Heart right ventricle (tissue), 16 donors: ENCODE results near the gene TTLL11. TPM values are rescaled to one million over a fixed set of nuclear protein-coding genes. Genes with fewer than 3 reads are reported as not detected.

ENCODE experiments used
- ATAC-seq, 8 donors: fragments of 200-7000 bp; cut with Tn5 transposase; one replicate each; pipeline ENCODE4 v1.9.1; 2020; ENCODE audit warnings: mild to moderate bottlenecking in 8 of 8, moderate library complexity in 8 of 8, moderate number of reproducible peaks in 1 of 8
- DNase-seq, 2 donors: peaks; one replicate each; pipeline ENCODE4 v3.0.0-alpha.2; 2020
- H3K27ac ChIP-seq, 10 donors: fragments of 200-600 bp; sonication (generic) in 2 of 10; one replicate each; pipeline versions ENCODE4 v1.5.0 to v1.8.0; 2020 to 2022; ENCODE audit warnings: mild to moderate bottlenecking in 3 of 10
- H3K27me3 ChIP-seq, 7 donors: fragments of 200-600 bp; one replicate each; pipeline ENCODE4 v1.8.0; 2021 to 2022; ENCODE audit warnings: mild to moderate bottlenecking in 2 of 7
- H3K36me3 ChIP-seq, 9 donors: fragments of 200-600 bp; sonication (generic) in 1 of 9; one replicate each; pipeline versions ENCODE4 v1.5.0 to v1.8.0; 2020 to 2022; ENCODE audit warnings: mild to moderate bottlenecking in 2 of 9
- H3K4me1 ChIP-seq, 9 donors: fragments of 200-600 bp; sonication (generic) in 1 of 9; one replicate each; pipeline versions ENCODE4 v1.5.0 to v1.8.0; 2020 to 2022; ENCODE audit warnings: mild to moderate bottlenecking in 4 of 9
- H3K4me3 ChIP-seq, 10 donors: fragments of 200-600 bp; sonication (generic) in 2 of 10; one replicate each; pipeline versions ENCODE4 v1.5.0 to v1.8.0; 2020 to 2022; ENCODE audit warnings: mild to moderate bottlenecking in 7 of 10, moderate library complexity in 2 of 10
- H3K9me3 ChIP-seq, 11 donors: fragments of 200-600 bp in 10 of 11; sonication (generic) in 2 of 11; one replicate each; pipeline versions ENCODE4 v1.5.0 to v1.8.0; 2013 to 2022; ENCODE audit warnings: mild to moderate bottlenecking in 2 of 11, control low read depth in 1 of 11, moderate library complexity in 1 of 11
- WGBS, 2 donors: extraction: QIAGEN DNeasy Blood & Tissue Kit; methylation state at CpG; one replicate each; pipeline ENCODE4 v1.1.7; 2013; ENCODE audit warnings: inconsistent platforms in 1 of 2; 5-methylcytosine and 5-hydroxymethylcytosine counted together
- intact Hi-C, 10 donors: fragments of 100-400 bp; cut with DNase I; formaldehyde crosslinking; loops; one replicate each; pipeline versions ENCODE4 v1.11.1 to v1.14.2; 2022
- polyA plus RNA-seq, 2 donors: library from polyadenylated mRNA; stranded (reverse); fragments of 200-250 nt; gene quantifications; one replicate each; pipeline ENCODE4 v1.2.3, GENCODE V29; 2013
- total RNA-seq, 10 donors: library from RNA; stranded (reverse); fragmentation: NEBNext Ultra II Directional in 3 of 10; extraction: Animal tissue kit (Norgen Biotek cat#: 25700) in 3 of 10; gene quantifications; one replicate each; pipeline versions ENCODE4 v1.2.1 to v1.2.4, GENCODE V29; 2021 to 2023
- TF ChIP-seq, protein P1 (sequence below), 9 donors: fragments of 200-600 bp; sonication (generic) in 2 of 9; IDR thresholded peaks; one replicate each; pipeline versions ENCODE4 v1.5.0 to v1.8.0; 2021 to 2022; ENCODE audit warnings: antibody characterized with exemption in 9 of 9, mild to moderate bottlenecking in 5 of 9, moderate library complexity in 1 of 9
- donor health status: Arrhythmogenic right ventricular cardiomyopathy.
- donor health status: ischemic (EF 13 %, LVEDD 7.1; RV severe dilation, severe dysfunction).
- donor health status: healthy with polysubstance abuse.
- donor health status: DM: no; HTN: yes; CAD: no.
- donor health status: DM: no; HTN: no; CAD: no.
- donor health status: ischemic (EF 25% LVEDD 6.9; RV normal size, moderate dysfunction).
- donor health status: ischemic (EF 25% LVEDD 5.7; RV mildly dilated, moderate dysfunction).
- donor health status: healthy.
- donor health status: DM: yes; HTN: yes; CAD: no.
- donor health status: Ischemic cardiomyopathy.
- donor health status: ischemic (EF 35%, LVEDD 5.7; RV mildly dilated, moderate dysfunction).
- donor health status: nonischemic (EF 11% LVEDD 7.7; RV severe dilation, severe dysfunction).
- donor health status: DM: yes; HTN: yes; CAD: no.
- donor health status: PGD.
- donor health status: ischemic (EF 29% LVEDD 5.4; RV normal size, mild dysfunction).
- donor health status: nonischemic (EF 23%, LVEDD 6.1; RV moderate dilation, normal function).

Gene TTLL11
- total and polyA plus RNA-seq, 12 donors: 2.6 to 8.7 (median 5.8) TPM

DNA sequence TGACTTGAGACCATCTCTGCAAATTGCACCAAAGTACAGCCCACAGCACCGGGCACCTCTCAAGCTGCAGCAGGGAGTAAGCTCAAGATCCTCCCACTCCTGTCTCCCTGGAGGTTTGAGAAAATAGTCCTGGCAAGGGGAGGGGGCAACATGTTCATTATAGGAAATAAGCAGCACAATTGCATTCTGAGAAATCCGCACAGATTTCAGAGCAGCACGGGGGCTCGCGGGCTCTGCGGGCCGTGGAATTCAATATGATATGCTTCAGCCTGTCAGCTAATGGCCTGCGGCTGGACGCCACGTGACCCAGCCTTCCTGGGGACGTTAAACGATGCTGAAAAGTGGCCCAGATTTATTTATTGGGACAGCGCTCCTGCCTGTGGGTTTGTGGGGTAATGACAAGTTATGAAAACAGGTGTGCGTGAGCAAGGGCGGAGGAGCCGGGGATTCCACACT is 285.3 kb downstream of the TTLL11 start:
- intact Hi-C loops: no loop called here
- no peak overlapping the region for H3K27ac ChIP-seq
- 68% methylated on average over 16 of the region's 16 CpGs for WGBS, 2 donors
- ATAC-seq: peak in 2 of 8 donors; percentile 19 to 34
- H3K4me1 ChIP-seq: no peaks in the 10 kb centered on the region
- H3K9me3 ChIP-seq: peaks cover 0 to 14% (median 2%) of the 10 kb centered on the region in 11 donors
- TF ChIP-seq, protein P1, sequence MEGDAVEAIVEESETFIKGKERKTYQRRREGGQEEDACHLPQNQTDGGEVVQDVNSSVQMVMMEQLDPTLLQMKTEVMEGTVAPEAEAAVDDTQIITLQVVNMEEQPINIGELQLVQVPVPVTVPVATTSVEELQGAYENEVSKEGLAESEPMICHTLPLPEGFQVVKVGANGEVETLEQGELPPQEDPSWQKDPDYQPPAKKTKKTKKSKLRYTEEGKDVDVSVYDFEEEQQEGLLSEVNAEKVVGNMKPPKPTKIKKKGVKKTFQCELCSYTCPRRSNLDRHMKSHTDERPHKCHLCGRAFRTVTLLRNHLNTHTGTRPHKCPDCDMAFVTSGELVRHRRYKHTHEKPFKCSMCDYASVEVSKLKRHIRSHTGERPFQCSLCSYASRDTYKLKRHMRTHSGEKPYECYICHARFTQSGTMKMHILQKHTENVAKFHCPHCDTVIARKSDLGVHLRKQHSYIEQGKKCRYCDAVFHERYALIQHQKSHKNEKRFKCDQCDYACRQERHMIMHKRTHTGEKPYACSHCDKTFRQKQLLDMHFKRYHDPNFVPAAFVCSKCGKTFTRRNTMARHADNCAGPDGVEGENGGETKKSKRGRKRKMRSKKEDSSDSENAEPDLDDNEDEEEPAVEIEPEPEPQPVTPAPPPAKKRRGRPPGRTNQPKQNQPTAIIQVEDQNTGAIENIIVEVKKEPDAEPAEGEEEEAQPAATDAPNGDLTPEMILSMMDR (IDR thresholded peaks at IDR 0.05): peak in 1 of 9 donors; percentile 20
- no peaks in the 10 kb centered on the region for H3K36me3 ChIP-seq
- DNase-seq: no peak
- H3K27me3 ChIP-seq: no peaks in the 10 kb centered on the region
- no peak overlapping the region for H3K4me3 ChIP-seq

DNA sequence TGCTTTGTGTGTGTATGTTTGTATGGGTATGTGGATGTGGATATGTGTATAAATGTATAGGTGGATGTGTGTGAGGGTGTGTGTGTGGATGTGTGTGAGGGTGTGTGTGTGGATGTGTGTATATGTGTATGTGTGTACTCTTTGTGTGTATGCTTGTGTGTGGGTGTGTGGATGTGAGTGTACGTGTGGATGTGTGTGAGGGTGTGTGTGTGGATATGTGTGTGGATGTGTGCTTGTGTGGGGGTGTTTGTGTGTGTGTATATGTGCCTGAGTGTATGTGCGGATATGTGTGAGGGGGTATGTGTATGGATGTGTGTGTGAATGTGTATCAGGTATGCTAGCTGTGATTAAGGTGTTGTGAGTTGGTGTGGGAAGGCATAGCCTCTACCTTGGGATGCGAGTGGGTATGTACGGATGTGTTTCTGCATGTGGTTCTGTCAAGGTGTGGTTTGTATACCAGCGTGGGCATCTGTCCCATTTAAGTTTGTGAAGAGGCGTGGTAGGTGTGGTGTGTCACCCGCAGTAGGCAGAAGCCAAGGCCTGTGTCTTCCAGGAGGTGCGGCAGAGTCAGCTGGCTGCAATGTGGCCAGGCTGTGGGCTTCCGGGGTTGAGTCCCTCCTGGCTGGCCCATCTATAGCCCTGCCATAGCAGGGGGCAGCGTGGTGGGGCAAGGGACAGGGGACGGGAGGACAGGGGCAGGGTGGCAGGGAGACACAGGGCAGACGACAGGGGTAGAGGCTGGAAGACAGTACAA is 285.9 kb downstream of the TTLL11 start:
- Histone ChIP-seq H3K9me3 (peaks cover 0 to 14% (median 2%) of the 10 kb centered on the region in 11 donors), H3K4me3 (no peak overlapping the region), H3K27me3 (no peaks in the 10 kb centered on the region), H3K36me3 (no peaks in the 10 kb centered on the region), H3K27ac (no peak overlapping the region), H3K4me1 (no peaks in the 10 kb centered on the region)
- intact Hi-C loops: no loop called here
- WGBS, 2 donors: 60 to 88% methylated on average over 12 of the region's 12 CpGs
- TF ChIP-seq, protein P1 (IDR thresholded peaks at IDR 0.05): no peak
- DNase-seq: no peak
- peak in 5 of 8 donors; percentile 11 to 41 (median 22) for ATAC-seq

DNA sequence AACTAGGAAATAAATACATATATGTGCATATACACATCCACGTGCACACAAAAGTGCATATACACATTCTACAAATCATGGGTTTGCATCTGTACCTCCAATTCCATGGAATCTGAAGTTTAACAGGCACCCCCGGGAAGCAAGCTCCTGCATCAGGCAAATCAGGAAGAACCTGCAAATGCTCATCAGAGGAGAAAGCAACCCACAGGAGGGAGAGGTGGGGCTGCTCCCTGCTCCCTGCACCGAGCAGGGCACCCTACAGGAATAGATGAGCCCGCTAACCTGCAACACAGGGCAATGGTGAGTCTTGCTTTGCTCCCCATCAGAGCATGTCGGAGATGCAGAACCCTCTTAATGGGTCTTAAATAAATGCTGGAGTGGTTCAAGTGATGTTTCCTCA is 290.4 kb downstream of the TTLL11 start:
- no peak overlapping the region for H3K27ac ChIP-seq
- ATAC-seq: no peak
- H3K27me3 ChIP-seq: peaks cover 0 to 5% (median 0%) of the 10 kb centered on the region in 7 donors
- H3K4me3 ChIP-seq: no peak overlapping the region
- intact Hi-C loops: no loop called here
- no peaks in the 10 kb centered on the region for H3K36me3 ChIP-seq
- no peaks in the 10 kb centered on the region for H3K4me1 ChIP-seq
- TF ChIP-seq, protein P1 (IDR thresholded peaks at IDR 0.05): no peak
- H3K9me3 ChIP-seq: peaks cover 0 to 14% (median 2%) of the 10 kb centered on the region in 11 donors
- DNase-seq: no peak
- WGBS, 2 donors: 90% methylated on average over 5 of the region's 5 CpGs

DNA sequence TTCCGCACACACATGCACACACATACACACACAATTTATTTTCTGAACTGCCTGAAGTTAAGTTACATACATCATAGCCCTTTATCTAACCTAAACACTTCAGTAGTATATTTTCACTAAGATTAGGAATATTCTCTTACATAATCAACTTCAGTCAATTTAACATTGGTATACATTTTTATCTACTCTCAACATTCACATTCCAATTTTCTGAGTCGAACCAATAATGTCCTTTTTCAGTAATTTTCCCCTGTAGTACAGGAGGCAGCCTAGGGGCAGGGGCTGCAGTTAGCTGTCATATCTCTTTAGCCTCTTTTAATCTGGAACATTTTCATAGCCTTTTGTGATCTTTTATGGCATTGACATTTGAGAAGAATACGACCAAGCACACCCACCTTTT is 291.5 kb downstream of the TTLL11 start:
- DNase-seq (no peak), ATAC-seq (no peak)
- intact Hi-C loops: no loop called here
- Histone ChIP-seq H3K27me3 (peaks cover 0 to 5% (median 0%) of the 10 kb centered on the region in 7 donors), H3K36me3 (no peaks in the 10 kb centered on the region), H3K4me1 (no peaks in the 10 kb centered on the region), H3K9me3 (peaks cover 0 to 14% (median 2%) of the 10 kb centered on the region in 11 donors), H3K4me3 (no peak overlapping the region), H3K27ac (no peak overlapping the region)
- 74 to 76% methylated on average over 3 of the region's 3 CpGs for WGBS, 2 donors
- TF ChIP-seq, protein P1 (IDR thresholded peaks at IDR 0.05): no peak
